Astrocyte (in vitro differentiated cells and primary cell): ENCODE results near the gene TSPAN15. TPM values are rescaled to one million over a fixed set of nuclear protein-coding genes. Genes with fewer than 3 reads are reported as not detected.
A peak's percentile ranks its signal among the peaks of the same experiment; 100 is the strongest.

ENCODE experiments used
- DNase-seq: peaks from one replicate; pipeline ENCODE4 v3.0.0-alpha.2; 2010; ENCODE audit warnings: low read depth
- FAIRE-seq: peaks from 2 replicates; lab custom pipeline; 2011; peaks lifted over from hg19 to GRCh38; lab: Jason Lieb, UNC
- H2AFZ ChIP-seq: 2 replicates; pipeline ENCODE4 v1.6.0; 2012; ENCODE audit warnings: low read depth, low read length, inconsistent platforms
- H3K27ac ChIP-seq: 2 replicates; pipeline ENCODE4 v1.5.1; 2011; ENCODE audit warnings: low read depth, low read length, inconsistent platforms
- H3K27me3 ChIP-seq: 2 replicates; pipeline ENCODE4 v1.6.0; 2011; ENCODE audit warnings: low read length, inconsistent platforms; ENCODE audit not compliant: insufficient read depth
- H3K36me3 ChIP-seq: 2 replicates; pipeline ENCODE4 v1.5.1; 2011; ENCODE audit warnings: low read length, inconsistent platforms; ENCODE audit not compliant: insufficient read depth
- H3K4me1 ChIP-seq: 2 replicates; pipeline ENCODE4 v1.5.1; 2011; ENCODE audit warnings: low read length, inconsistent platforms; ENCODE audit not compliant: insufficient read depth
- H3K4me2 ChIP-seq: 2 replicates; pipeline ENCODE4 v1.6.0; 2012; ENCODE audit warnings: low read length, inconsistent platforms
- H3K4me3 ChIP-seq: 2 replicates; pipeline ENCODE4 v1.5.1; 2011; ENCODE audit warnings: low read depth, mild to moderate bottlenecking, low read length, inconsistent platforms; ENCODE audit not compliant: insufficient read depth
- H3K79me2 ChIP-seq: 2 replicates; pipeline ENCODE4 v1.6.0; 2012; ENCODE audit warnings: mild to moderate bottlenecking, low read length, inconsistent platforms; ENCODE audit not compliant: insufficient read depth
- H3K9ac ChIP-seq: 2 replicates; pipeline ENCODE4 v1.6.0; 2012; ENCODE audit warnings: mild to moderate bottlenecking, low read length, inconsistent platforms
- H3K9me3 ChIP-seq: 2 replicates; pipeline ENCODE4 v1.5.1; 2012; ENCODE audit warnings: low read depth, mild to moderate bottlenecking, low read length, inconsistent platforms; ENCODE audit not compliant: insufficient read depth
- H4K20me1 ChIP-seq: 2 replicates; pipeline ENCODE4 v1.6.0; 2012; ENCODE audit warnings: low read length, inconsistent platforms; ENCODE audit not compliant: insufficient read depth
- H3K27ac Mint-ChIP-seq: one replicate; pipeline ENCODE4 v1.8.0; 2021; ENCODE audit warnings: mild to moderate bottlenecking, mixed read lengths; ENCODE audit not compliant: unreplicated experiment
- H3K27me3 Mint-ChIP-seq: one replicate; pipeline ENCODE4 v1.8.0; 2021; ENCODE audit warnings: low read depth, mixed read lengths; ENCODE audit not compliant: unreplicated experiment
- H3K36me3 Mint-ChIP-seq: one replicate; pipeline ENCODE4 v1.8.0; 2021; ENCODE audit warnings: low read depth, mixed read lengths; ENCODE audit not compliant: unreplicated experiment
- H3K4me1 Mint-ChIP-seq: one replicate; pipeline ENCODE4 v1.8.0; 2021; ENCODE audit warnings: low read depth, mixed read lengths; ENCODE audit not compliant: unreplicated experiment
- H3K4me3 Mint-ChIP-seq: one replicate; pipeline ENCODE4 v1.8.0; 2021; ENCODE audit warnings: mild to moderate bottlenecking, moderate library complexity, mixed read lengths; ENCODE audit not compliant: unreplicated experiment
- H3K9me3 Mint-ChIP-seq: one replicate; pipeline ENCODE4 v1.8.0; 2021; ENCODE audit warnings: mild to moderate bottlenecking, mixed read lengths; ENCODE audit not compliant: unreplicated experiment
- CTCF ChIP-seq: IDR thresholded peaks from 2 replicates; pipeline ENCODE4 v1.5.1; 2011; ENCODE audit warnings: low read depth, mild to moderate bottlenecking, inconsistent platforms, low read length, moderate library complexity; ENCODE audit not compliant: insufficient read depth
- EZH2 ChIP-seq: IDR thresholded peaks from 2 replicates; pipeline ENCODE4 v1.6.1; 2012; ENCODE audit warnings: mild to moderate bottlenecking, low read length, inconsistent platforms; ENCODE audit not compliant: insufficient read depth
- total RNA-seq: library from RNA; stranded (reverse); gene quantifications from 2 replicates; pipeline ENCODE4 v1.2.1, GENCODE V29; 2021

The TSPAN15 gene
- total RNA-seq, 1 donor from 2014 or later = 9.4 TPM

DNA sequence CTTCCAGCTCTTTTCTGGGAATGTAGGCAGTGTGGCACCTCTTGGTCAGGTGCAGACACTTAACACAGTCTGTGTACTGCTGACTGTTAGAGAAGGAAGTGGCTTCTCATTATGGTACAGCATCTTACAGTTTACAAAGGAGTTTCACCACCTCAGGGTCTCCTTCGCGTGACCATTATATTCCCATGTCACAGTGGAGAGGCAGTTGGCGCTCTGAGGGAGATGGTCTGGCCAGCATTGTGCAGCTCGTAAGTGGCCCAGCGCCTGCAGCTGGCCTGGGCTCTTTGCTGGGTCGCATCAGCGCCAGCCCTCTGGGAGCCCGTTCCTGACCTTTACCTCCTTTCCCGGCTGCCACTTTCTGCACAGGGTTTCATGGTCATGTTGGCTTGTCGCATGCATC, 15.4 kb downstream of the TSPAN15 start:
- Histone ChIP-seq H3K4me2 (no peak overlapping the region), H3K9ac (no peak overlapping the region), H3K36me3 (no peaks in the 10 kb centered on the region), H3K27ac (no peak overlapping the region), H3K79me2 (no peaks in the 10 kb centered on the region), H3K4me3 (no peak overlapping the region), H2AFZ (peak overlapping the region; percentile 10), H3K4me1 (no peaks in the 10 kb centered on the region), H4K20me1 (no peaks in the 10 kb centered on the region), H3K9me3 (no peaks in the 10 kb centered on the region), H3K27me3 (peaks cover 5% of the 10 kb centered on the region)
- FAIRE-seq = no peak
- H3K36me3 Mint-ChIP-seq = no peaks in the 10 kb centered on the region
- no peak overlapping the region for H3K27ac Mint-ChIP-seq
- H3K4me3 Mint-ChIP-seq = no peak overlapping the region
- no peak for TF ChIP-seq CTCF
- no peak for TF ChIP-seq EZH2
- no peaks in the 10 kb centered on the region for H3K27me3 Mint-ChIP-seq
- no peaks in the 10 kb centered on the region for H3K9me3 Mint-ChIP-seq
- no peak for DNase-seq
- H3K4me1 Mint-ChIP-seq = peaks cover 31% of the 10 kb centered on the region

DNA sequence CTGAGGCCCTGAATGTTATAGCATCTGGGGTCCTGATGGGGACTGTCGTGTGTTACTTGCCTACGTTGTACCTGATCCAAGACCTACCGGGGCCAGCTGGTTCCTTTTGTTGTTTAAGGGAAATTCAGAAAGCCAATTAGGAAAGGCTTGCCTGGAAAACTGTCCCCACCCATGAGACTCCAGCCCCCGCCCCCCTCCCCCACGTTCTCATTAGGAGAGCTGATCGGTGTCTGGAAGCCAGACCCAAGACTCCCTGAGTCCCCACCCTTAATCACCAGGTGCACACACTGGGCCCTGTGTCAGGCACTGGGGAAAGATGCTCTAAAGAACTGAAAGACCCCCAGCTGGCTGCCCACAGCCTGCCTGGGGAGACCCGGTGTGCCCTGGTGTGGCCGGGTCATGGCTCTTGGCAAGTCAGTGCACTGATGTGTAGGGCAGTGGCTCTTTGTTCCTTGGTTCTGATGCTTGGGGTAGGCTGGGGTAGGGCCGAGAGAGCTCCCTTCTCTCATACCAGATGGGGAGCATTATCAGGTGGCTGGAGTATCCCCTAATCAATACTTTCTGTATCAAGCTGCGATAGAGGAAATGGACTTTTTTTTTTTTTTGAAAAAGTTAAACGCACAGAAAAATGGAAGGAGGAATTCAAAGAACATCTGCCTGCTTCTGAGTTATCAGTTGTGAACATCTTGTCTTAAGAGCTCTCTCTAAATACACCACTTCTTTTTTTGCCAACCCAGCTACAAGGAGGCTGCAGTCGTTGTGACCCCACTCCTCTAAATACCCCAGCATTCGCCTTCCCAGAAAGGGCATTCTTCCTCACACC, 16.9 kb downstream of the TSPAN15 start:
- TF ChIP-seq EZH2 = no peak
- no peak for TF ChIP-seq CTCF
- H3K9me3 Mint-ChIP-seq = peaks cover under 1% of the 10 kb centered on the region
- peaks cover 38% of the 10 kb centered on the region for H3K4me1 Mint-ChIP-seq
- FAIRE-seq (no peak), DNase-seq (no peak)
- Histone ChIP-seq H3K9ac (no peak overlapping the region), H3K9me3 (no peaks in the 10 kb centered on the region), H3K27me3 (peaks cover 7% of the 10 kb centered on the region), H3K79me2 (no peaks in the 10 kb centered on the region), H3K27ac (no peak overlapping the region), H4K20me1 (no peaks in the 10 kb centered on the region), H3K4me2 (no peak overlapping the region), H2AFZ (no peak overlapping the region), H3K36me3 (no peaks in the 10 kb centered on the region), H3K4me3 (no peak overlapping the region), H3K4me1 (no peaks in the 10 kb centered on the region)
- H3K27ac Mint-ChIP-seq = peak overlapping the region; percentile 2
- no peaks in the 10 kb centered on the region for H3K27me3 Mint-ChIP-seq
- no peak overlapping the region for H3K4me3 Mint-ChIP-seq
- H3K36me3 Mint-ChIP-seq = no peaks in the 10 kb centered on the region

DNA sequence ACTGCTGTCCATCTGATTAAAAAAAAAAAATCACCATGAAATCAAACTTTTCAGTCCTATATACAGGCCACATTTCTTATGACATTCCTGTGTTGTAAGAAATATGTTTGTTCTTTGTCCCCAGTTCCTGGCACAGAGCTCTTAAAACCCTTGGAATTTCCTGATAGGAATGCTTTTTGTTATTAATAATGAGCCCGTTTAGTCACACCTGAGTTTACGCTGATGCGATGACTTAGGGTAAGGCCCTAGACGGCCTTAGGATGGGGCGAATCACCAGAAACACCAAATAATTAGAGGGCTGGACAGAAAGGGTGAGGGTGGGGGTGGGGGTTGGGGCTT, 17.5 kb downstream of the TSPAN15 start:
- no peaks in the 10 kb centered on the region for H3K9me3 ChIP-seq
- H3K27me3 ChIP-seq = peaks cover 7% of the 10 kb centered on the region
- no peak for FAIRE-seq
- Mint-ChIP-seq H3K27me3 (no peaks in the 10 kb centered on the region), H3K4me3 (no peak overlapping the region), H3K9me3 (peaks cover 3% of the 10 kb centered on the region), H3K27ac (no peak overlapping the region), H3K36me3 (no peaks in the 10 kb centered on the region), H3K4me1 (peaks cover 38% of the 10 kb centered on the region)
- no peak overlapping the region for H3K27ac ChIP-seq
- DNase-seq = no peak
- H3K4me3 ChIP-seq = no peak overlapping the region
- TF ChIP-seq EZH2 = no peak
- no peak for TF ChIP-seq CTCF
- H2AFZ ChIP-seq = no peak overlapping the region
- H3K79me2 ChIP-seq = no peaks in the 10 kb centered on the region
- H3K4me2 ChIP-seq = no peak overlapping the region
- no peaks in the 10 kb centered on the region for H3K36me3 ChIP-seq
- no peaks in the 10 kb centered on the region for H4K20me1 ChIP-seq
- H3K9ac ChIP-seq = no peak overlapping the region
- H3K4me1 ChIP-seq = no peaks in the 10 kb centered on the region
